Natural killer cell (primary cell): ENCODE data around the gene IFNB1. TPM values are rescaled to one million over a fixed set of nuclear protein-coding genes. Genes with fewer than 3 reads are reported as not detected.

Source experiments
- ATAC-seq, 3 donors: fragments of 150-1000 bp in 2 of 3; fragments of 200-7000 bp in 1 of 3; cut with Tn5 transposase; 1 replicate in 1 of 3; 2 replicates in 2 of 3; pipeline ENCODE4 v1.10.0; 2021; ENCODE audit warnings: mild to moderate bottlenecking in 2 of 3, moderate library complexity in 2 of 3
- DNase-seq, 2 donors: peaks; one replicate each; pipeline versions ENCODE4 v3.0.0 to v3.0.0-alpha.2; 2013 to 2021; ENCODE audit warnings: mixed read lengths in 1 of 2
- H3K27ac ChIP-seq: one replicate; pipeline ENCODE4 v1.5.1; 2013; ENCODE audit warnings: mild to moderate bottlenecking, low read length
- H3K27me3 ChIP-seq: one replicate; pipeline ENCODE4 v1.6.1; 2013; ENCODE audit warnings: low read length; ENCODE audit not compliant: control insufficient read depth, insufficient read depth
- H3K36me3 ChIP-seq: one replicate; pipeline ENCODE4 v1.6.1; 2013; ENCODE audit warnings: low read length; ENCODE audit not compliant: control insufficient read depth, insufficient read depth
- H3K4me1 ChIP-seq: one replicate; pipeline ENCODE4 v1.6.1; 2013; ENCODE audit warnings: low read length; ENCODE audit not compliant: control insufficient read depth, insufficient read depth
- H3K4me3 ChIP-seq: one replicate; pipeline ENCODE4 v1.5.1; 2013; ENCODE audit warnings: low read length
- H3K9me3 ChIP-seq: one replicate; pipeline ENCODE4 v1.6.1; 2013; ENCODE audit warnings: low read length; ENCODE audit not compliant: control insufficient read depth, insufficient read depth
- H3K27ac Mint-ChIP-seq, 2 donors: one replicate each; pipeline ENCODE4 v1.8.0; 2022; ENCODE audit warnings: mild to moderate bottlenecking in 2 of 2, mixed read lengths in 2 of 2, moderate library complexity in 1 of 2
- H3K27me3 Mint-ChIP-seq, 2 donors: one replicate each; pipeline ENCODE4 v1.8.0; 2022; ENCODE audit warnings: low read depth in 2 of 2, mixed read lengths in 2 of 2
- H3K36me3 Mint-ChIP-seq: one replicate; pipeline ENCODE4 v1.8.0; 2022; ENCODE audit warnings: mixed read lengths
- H3K4me1 Mint-ChIP-seq, 2 donors: one replicate each; pipeline ENCODE4 v1.8.0; 2022; ENCODE audit warnings: mixed read lengths in 2 of 2
- H3K4me3 Mint-ChIP-seq: one replicate; pipeline ENCODE4 v1.8.0; 2022; ENCODE audit warnings: mild to moderate bottlenecking, moderate library complexity, mixed read lengths
- H3K9me3 Mint-ChIP-seq, 2 donors: one replicate each; pipeline ENCODE4 v1.8.0; 2022; ENCODE audit warnings: mixed read lengths in 2 of 2
- CTCF ChIP-seq: fragments of 200-600 bp; IDR thresholded peaks from one replicate; pipeline ENCODE4 v1.8.0; 2022; ENCODE audit warnings: antibody characterized with exemption
- WGBS: methylation state at CpG from one replicate; pipeline ENCODE4 v1.1.7; 2013; ENCODE audit warnings: missing lambda C conversion rate; ENCODE audit not compliant: insufficient coverage; 5-methylcytosine and 5-hydroxymethylcytosine counted together
- intact Hi-C: fragments of 100-400 bp; cut with micrococcal nuclease; formaldehyde crosslinking; loops from one replicate; pipeline ENCODE4 v1.14.2; 2022
- total RNA-seq, 4 donors: library from RNA; stranded (reverse); fragments of 120-200 nt in 1 of 4; gene quantifications; one replicate each; pipeline versions ENCODE4 v1.2.3 to v1.2.4, GENCODE V29; 2013 to 2022

Gene IFNB1
- total RNA-seq, 3 donors from 2014 or later (not counting 1 experiment from before 2014, with no cell fraction given), result not detected

GRCh38 chr9:21042466-21042865 is 35.3 kb downstream of the IFNB1 start:
- no peak for ATAC-seq
- intact Hi-C loops, result no loop called here

DNA sequence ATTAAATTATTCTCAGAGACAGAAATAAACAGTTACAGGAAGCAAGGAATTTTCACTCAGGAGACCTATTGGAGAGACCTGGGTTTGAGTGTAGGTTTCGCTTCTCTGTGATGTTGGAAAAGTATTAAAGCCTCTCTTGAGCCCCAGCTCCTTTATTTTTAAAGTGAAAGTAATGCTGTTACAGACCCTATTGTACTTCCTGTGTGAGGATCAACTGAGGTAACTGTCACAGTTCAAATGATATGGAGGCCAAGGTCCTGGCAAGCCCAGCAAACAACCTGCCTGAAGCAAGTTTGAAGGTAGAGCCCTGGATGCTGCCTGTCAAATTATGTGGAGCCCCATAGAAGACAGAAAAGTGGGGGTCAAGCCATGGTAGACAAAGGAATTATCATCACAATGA is 38.4 kb downstream of the IFNB1 start:
- 83% methylated on average over 1 of the region's 1 CpG for WGBS
- intact Hi-C loops, result no loop called here
- DNase-seq, result peak in 1 of 2 donors; percentile 11
- Mint-ChIP-seq H3K9me3 (no peaks in the 10 kb centered on the region), H3K27me3 (no peaks in the 10 kb centered on the region), H3K36me3 (no peaks in the 10 kb centered on the region), H3K27ac (peak overlapping the region; percentile 26 to 59), H3K4me1 (peaks cover 7 to 13% of the 10 kb centered on the region in 2 donors), H3K4me3 (peak overlapping the region; percentile 21)
- no peaks in the 10 kb centered on the region for H3K9me3 ChIP-seq
- peaks cover 5% of the 10 kb centered on the region for H3K4me1 ChIP-seq
- no peak for TF ChIP-seq CTCF
- no peaks in the 10 kb centered on the region for H3K36me3 ChIP-seq
- no peaks in the 10 kb centered on the region for H3K27me3 ChIP-seq
- H3K27ac ChIP-seq, result no peak overlapping the region
- peak in 2 of 3 donors; percentile 40 to 49 for ATAC-seq
- H3K4me3 ChIP-seq, result no peak overlapping the region

More at GRCh38 chr9:21042466-21042865, 35.3 kb downstream of the IFNB1 start:
- Histone ChIP-seq H3K27ac (no peak overlapping the region), H3K27me3 (no peaks in the 10 kb centered on the region), H3K4me3 (no peak overlapping the region), H3K36me3 (no peaks in the 10 kb centered on the region), H3K4me1 (peaks cover 5% of the 10 kb centered on the region), H3K9me3 (no peaks in the 10 kb centered on the region)
- H3K4me3 Mint-ChIP-seq, result no peak overlapping the region
- H3K27me3 Mint-ChIP-seq, result no peaks in the 10 kb centered on the region
- H3K27ac Mint-ChIP-seq, result no peak overlapping the region
- DNase-seq, result no peak
- no peaks in the 10 kb centered on the region for H3K9me3 Mint-ChIP-seq
- peaks cover 10 to 17% of the 10 kb centered on the region in 2 donors for H3K4me1 Mint-ChIP-seq
- TF ChIP-seq CTCF, result no peak
- H3K36me3 Mint-ChIP-seq, result no peaks in the 10 kb centered on the region
- 91% methylated on average over 3 of the region's 4 CpGs for WGBS

GRCh38 chr9:21037278-21037677 is 40.5 kb downstream of the IFNB1 start:
- H3K36me3 Mint-ChIP-seq, result no peaks in the 10 kb centered on the region
- no peaks in the 10 kb centered on the region for H3K36me3 ChIP-seq
- no peak overlapping the region for H3K27ac Mint-ChIP-seq
- intact Hi-C loops, result no loop called here
- WGBS, result 96% methylated on average over 2 of the region's 2 CpGs
- peaks cover 6% of the 10 kb centered on the region for H3K4me1 ChIP-seq
- H3K4me1 Mint-ChIP-seq, result peaks cover 21 to 23% of the 10 kb centered on the region in 2 donors
- H3K4me3 ChIP-seq, result no peak overlapping the region
- no peak for DNase-seq
- no peaks in the 10 kb centered on the region for H3K27me3 ChIP-seq
- no peaks in the 10 kb centered on the region for H3K27me3 Mint-ChIP-seq
- no peaks in the 10 kb centered on the region for H3K9me3 Mint-ChIP-seq
- H3K4me3 Mint-ChIP-seq, result no peak overlapping the region
- H3K27ac ChIP-seq, result no peak overlapping the region
- H3K9me3 ChIP-seq, result no peaks in the 10 kb centered on the region
- TF ChIP-seq CTCF, result no peak
- no peak for ATAC-seq

- Mint-ChIP-seq H3K4me1 (peaks cover 20 to 27% of the 10 kb centered on the region in 2 donors), H3K27ac (peak overlapping the region in 1 of 2 donors; percentile 68), H3K4me3 (peak overlapping the region; percentile 69), H3K36me3 (no peaks in the 10 kb centered on the region), H3K27me3 (no peaks in the 10 kb centered on the region), H3K9me3 (no peaks in the 10 kb centered on the region)
- Histone ChIP-seq H3K4me3 (peak overlapping the region; percentile 52), H3K27me3 (no peaks in the 10 kb centered on the region), H3K9me3 (no peaks in the 10 kb centered on the region), H3K36me3 (peaks cover 4% of the 10 kb centered on the region), H3K27ac (peak overlapping the region; percentile 78), H3K4me1 (peaks cover 14% of the 10 kb centered on the region)
- intact Hi-C loops, result loop anchor here (1.0 to 5.0 kb wide), 3 partner anchors 31 to 409 kb away; partner anchors contain the start of gene MLLT3
- DNase-seq (no peak), ATAC-seq (no peak)
- no peak for TF ChIP-seq CTCF
- WGBS, result 69% methylated on average over 22 of the region's 22 CpGs
Measured at GRCh38 chr9:21031808-21032183, 45.9 kb downstream of the IFNB1 start.
